PFSK-1 (cell line): Measurements from ENCODE around the gene PRSS56.

Source experiments
- POLR2AphosphoS5 ChIP-seq: IDR thresholded peaks from 2 replicates; pipeline ENCODE4 v1.6.1; 2012; ENCODE audit warnings: low read depth, mild to moderate bottlenecking, control low read depth, low read length, moderate library complexity
- SIN3A ChIP-seq: IDR thresholded peaks from 2 replicates; pipeline ENCODE4 v1.6.1; 2012; ENCODE audit warnings: mild to moderate bottlenecking, low read length, moderate library complexity, borderline replicate concordance; ENCODE audit not compliant: insufficient read depth
- TAF1 ChIP-seq: IDR thresholded peaks from 2 replicates; pipeline ENCODE4 v1.6.1; 2012; ENCODE audit warnings: low read length, control low read depth, borderline replicate concordance; ENCODE audit not compliant: insufficient read depth

- TF ChIP-seq POLR2AphosphoS5 (no peak), TAF1 (no peak), SIN3A (no peak)
These were observed 36.1 kb upstream of the PRSS56 start for GRCh38 chr2:232483923-232484627.
